PC-9 (cell line): ENCODE results near the gene MIEF1.

Experiments used
- EZH2 ChIP-seq: fragments of 200-600 bp; sonication (generic); IDR thresholded peaks from 2 replicates; pipeline ENCODE4 v1.8.0; 2017; ENCODE audit warnings: antibody characterized with exemption, low read depth
- TF ChIP-seq, protein P1 (sequence below): fragments of 200-600 bp; sonication (generic); conservative IDR thresholded peaks from 2 replicates; pipeline ENCODE4 v1.6.1; 2017; ENCODE audit warnings: mixed run types, antibody characterized with exemption, mild to moderate bottlenecking, moderate library complexity

DNA sequence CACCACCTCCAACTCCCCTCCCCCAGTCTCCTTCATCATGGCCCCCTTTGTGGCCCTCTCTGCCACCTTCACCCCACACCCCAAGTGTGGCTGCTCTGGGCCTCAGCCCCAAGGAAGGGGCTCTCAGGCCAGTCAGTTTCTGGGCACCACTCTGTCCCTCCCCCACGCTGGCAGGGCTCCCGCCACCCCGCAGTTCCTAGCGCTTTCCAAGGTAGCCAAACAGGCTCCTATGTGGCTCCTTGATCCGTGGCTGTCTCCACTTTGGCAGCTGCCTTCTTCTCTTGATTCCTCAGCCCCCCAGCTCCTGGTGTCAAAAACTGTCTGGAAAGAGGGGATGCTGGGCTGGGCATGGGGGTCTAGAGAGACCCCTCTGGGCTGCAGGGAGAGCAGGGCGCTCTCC lies 58.0 kb downstream of the MIEF1 start:
- TF ChIP-seq, protein P1, sequence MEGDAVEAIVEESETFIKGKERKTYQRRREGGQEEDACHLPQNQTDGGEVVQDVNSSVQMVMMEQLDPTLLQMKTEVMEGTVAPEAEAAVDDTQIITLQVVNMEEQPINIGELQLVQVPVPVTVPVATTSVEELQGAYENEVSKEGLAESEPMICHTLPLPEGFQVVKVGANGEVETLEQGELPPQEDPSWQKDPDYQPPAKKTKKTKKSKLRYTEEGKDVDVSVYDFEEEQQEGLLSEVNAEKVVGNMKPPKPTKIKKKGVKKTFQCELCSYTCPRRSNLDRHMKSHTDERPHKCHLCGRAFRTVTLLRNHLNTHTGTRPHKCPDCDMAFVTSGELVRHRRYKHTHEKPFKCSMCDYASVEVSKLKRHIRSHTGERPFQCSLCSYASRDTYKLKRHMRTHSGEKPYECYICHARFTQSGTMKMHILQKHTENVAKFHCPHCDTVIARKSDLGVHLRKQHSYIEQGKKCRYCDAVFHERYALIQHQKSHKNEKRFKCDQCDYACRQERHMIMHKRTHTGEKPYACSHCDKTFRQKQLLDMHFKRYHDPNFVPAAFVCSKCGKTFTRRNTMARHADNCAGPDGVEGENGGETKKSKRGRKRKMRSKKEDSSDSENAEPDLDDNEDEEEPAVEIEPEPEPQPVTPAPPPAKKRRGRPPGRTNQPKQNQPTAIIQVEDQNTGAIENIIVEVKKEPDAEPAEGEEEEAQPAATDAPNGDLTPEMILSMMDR, result no peak
- no peak for TF ChIP-seq EZH2
